Stimulated activated CD4-positive, alpha-beta T cell treated with anti-CD3 and anti-CD28 coated beads, Interleukin-2, amount 100 ng/mL, for 4 hours (primary cell): ENCODE measurements around the gene ZNF444.
A peak's percentile ranks its signal among the peaks of the same experiment; 100 is the strongest.

Source experiments
- DNase-seq: peaks from one replicate; pipeline ENCODE4 v3.0.0-alpha.2; 2020; ENCODE audit warnings: low read depth

The ZNF444 gene

DNA sequence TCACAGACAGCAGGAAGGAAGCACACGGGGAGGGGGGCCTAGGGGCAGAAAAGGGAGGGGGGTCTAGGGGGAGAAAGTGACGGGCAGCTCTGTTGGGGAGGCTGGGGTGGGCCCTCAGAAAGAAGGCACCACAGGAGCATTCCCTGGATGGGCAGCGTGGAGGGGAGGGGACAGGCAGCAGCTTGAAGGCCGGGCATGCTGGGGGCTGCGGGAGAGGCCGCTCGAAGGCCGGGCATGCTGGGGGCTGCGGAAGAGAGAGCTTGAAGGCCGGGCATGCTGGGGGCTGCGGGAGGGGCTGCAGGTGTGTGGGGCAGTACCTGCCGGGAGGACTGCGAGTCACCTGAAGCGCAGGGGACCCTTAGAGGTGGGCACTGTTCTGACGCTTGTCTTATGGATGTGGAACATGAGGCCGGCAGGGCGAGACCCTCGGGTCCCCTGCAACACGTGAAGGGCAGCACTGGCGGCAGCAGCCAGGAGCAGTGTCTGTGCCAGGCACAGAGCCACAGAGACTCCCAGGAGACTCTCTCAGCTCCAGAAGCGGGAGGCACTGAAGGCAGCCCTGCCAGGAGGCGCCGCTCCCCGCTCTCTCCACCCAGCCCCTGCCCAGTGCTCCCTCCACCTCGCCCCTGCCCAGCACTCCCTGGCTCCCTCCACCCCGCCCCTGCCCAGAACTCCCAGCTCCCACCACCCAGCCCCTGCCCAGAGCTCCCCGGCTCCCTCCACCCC lies 33.3 kb upstream of the ZNF444 start:
- no peak for DNase-seq

DNA sequence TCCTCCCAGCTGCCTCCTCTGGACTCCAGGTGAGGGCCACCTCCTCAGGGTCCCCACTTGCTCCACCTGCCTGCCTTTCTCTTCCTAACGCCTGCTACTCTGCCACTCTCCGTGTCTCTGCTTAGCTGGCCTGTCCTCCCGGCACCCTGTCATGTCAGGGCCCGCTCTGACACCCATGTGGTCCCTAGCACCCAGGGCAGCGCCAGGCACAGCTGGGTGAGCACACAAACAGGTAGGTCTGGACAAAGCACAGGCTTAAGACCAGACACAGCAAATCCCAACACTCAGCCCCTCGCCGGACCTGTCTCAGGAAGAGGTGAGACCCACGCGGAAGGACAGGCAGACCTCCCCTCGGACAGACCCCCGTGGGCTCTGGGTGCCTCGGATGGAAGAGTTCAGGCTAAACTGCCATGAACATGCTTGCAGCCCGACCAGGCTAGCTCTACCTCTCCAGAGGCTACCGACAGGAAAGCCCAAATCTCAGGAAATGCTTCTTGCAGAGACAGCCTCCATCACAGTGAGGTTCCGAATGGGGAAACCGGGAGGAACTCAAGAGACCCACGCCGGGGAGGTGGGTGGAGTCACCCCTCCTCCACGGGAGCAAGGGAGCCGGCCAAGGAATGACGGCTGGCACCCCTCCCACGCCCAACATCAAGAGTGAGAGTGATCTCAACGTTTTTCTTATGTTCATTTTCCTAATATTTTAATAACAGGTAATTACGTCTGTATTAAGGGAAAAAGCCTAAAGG lies 32.5 kb upstream of the ZNF444 start:
- no peak for DNase-seq

DNA sequence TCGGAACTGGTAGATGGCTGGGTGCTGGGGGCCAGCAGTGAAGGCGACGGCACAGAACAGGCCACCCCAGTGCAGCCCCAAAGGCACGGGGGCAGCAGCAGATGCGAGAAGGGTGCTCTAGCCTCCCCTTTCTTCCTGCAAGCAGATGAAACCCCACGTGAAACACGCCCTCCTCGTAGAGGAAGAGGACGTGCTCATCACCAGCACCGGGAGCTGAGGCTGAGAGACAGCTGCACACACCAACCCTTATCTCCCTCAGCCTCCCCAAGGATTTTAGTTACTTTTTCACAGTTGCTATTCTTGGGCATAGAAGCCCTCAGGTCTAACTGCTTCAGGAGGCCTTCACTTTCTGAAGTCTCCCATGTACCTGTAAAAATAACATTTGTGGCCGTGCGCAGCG lies 31.9 kb upstream of the ZNF444 start:
- no peak for DNase-seq

DNA sequence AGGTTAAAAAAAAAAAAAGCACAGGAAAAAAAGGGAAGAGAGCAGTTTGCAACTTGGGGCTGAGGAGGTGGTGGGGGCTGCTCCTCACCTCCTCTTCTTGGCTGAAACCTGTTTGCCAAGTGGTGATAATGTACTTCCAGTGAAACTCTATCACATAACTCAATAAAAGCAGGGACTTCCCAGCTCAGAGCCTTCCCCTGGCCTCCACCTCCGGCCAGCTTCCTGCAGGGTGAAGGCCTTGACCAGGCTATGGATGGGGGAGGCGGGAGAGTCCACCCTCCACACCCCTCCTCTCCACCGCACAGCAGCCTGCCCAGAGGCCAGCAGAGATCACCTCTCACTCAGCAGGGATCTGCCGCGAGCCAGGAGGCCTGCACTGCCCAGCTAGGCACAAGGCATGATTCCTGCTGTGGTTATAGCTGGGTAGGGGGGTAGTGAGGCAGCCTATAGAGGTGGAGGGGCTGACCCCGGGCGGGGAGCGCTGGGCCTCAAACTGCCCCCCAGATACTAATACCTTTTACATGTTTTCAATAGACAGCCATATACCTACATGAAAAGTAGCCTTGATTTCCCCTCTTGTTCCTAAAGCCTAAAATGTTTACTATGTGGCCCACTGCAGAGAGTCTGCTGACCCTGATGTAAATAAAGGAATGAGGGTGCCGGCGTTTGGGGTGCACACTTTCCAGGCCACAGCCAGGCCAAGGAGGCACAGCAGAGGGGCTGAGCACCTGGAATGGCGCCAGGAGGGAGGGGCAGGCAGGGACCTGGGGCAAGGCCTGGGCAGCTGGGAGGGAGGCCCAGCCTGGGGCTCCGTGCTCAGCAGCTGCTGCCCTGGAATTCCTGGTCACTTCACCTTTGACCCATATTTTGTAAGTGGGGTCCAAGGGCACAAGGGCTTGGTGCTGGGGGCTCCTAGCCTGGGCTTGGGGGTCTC lies 30.3 kb upstream of the ZNF444 start:
- DNase-seq, result no peak

DNA sequence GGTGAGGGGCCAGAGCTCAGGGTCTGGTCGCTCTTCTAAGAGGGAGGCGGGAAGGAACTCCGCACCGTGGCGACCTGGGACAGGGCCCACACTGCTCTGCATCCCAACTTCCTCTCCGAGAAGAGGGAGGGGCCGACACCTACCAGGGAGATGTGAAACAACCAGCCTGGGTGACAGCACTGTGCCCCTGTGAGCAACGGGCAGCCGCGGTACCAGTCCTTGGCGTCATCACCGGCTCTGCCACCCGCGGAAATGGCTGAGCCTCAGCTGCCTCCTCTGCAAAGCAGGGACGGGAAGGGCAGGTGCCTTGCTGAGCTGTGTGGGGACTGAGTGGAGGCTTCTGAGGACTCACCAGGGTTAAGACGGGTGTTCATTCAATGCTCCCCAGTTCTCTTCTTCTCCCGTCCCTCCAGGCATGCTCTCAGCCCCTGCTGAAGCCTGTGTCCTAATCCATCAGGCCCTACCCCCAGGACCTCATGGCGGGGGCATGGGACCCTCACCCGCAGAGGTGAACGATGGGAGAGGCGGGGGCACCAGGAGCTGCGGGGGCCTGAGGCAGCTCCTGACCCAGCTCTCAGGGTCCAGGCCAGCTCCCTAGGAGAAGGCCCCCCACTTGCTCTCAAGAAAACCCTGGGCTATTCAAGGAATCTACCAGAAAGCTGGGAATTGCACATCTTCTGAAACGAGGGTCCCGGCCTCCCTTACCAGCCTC lies 29.3 kb upstream of the ZNF444 start:
- no peak for DNase-seq

GRCh38 chr19:56112313-56112709 lies 28.8 kb upstream of the ZNF444 start:
- no peak for DNase-seq

DNA sequence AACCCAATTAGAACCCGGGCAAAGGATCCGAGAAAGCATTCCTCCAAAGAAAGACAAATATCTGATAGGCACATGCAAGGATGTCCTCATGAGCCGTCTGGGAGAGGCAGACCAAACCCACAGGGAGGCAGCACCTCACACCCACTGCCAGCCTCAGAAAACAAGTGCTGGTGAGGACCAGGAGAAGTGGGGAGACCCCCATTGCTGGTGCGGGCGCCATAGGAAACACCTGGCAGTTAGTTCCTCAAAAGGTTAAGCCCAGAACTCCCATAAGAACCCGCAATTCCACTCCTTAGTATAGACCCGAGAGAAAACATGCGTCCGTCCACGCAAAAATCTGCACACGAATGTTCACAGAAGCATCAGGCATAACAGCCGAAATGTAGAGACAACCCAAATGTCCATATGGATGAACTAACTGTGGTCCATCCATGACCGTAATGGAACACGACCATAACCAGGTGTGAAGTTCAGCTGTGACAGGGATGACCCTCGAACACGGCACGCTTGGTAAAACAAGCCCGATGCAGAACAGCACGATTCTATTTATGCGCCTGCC lies 27.9 kb upstream of the ZNF444 start:
- no peak for DNase-seq

GRCh38 chr19:56114051-56114777 lies 26.9 kb upstream of the ZNF444 start:
- no peak for DNase-seq

GRCh38 chr19:56114778-56115110 lies 26.3 kb upstream of the ZNF444 start:
- DNase-seq, result no peak

GRCh38 chr19:56115490-56115889 lies 25.6 kb upstream of the ZNF444 start:
- no peak for DNase-seq

- no peak for DNase-seq
Observed at GRCh38 chr19:56116606-56117005, 24.5 kb upstream of the ZNF444 start.

DNA sequence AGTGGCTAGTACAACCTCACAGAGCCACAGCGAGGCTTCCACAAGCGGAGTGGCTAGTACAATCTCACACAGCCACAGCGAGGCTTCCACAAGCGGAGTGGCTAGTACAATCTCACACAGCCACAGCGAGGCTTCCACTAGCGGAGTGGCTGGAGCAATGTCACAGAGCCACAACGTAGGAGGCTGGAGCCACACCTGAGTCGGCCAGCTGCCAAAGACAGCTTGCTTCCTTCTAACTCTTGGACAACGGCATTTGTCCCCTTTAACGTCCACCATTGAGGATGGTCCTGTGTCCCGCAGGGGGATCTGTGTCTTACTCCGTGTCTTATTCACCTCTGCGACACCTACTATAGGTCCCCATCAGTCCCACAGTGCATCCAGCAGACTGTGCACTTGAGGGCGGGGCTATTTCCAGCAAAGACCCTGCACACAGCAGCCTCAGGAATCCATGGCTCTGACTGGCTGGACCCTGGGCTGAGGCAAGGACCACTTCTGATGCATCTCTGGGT lies 23.7 kb upstream of the ZNF444 start:
- no peak for DNase-seq

DNA sequence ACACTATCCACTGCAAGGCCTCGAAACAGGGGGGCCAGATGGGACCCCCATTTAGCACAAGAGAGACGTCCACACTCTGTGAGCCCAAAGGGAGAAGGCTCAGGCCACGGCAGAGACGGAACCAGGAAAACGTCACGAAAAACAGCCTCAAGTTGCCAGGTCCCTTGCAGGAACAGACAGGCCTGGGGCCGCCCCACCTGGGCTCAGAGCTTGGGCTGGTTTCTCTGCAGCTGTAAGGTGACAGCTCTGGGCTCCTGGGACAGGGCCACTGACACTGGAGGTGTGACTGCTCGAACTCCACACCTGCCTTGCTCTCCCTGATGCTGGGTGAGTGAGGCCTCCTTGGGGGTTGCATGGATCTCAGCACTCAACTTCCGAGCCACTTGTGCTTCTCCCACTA lies 23.2 kb upstream of the ZNF444 start:
- DNase-seq, result no peak

GRCh38 chr19:56118666-56119581 lies 22.2 kb upstream of the ZNF444 start:
- DNase-seq, result no peak

- DNase-seq, result no peak
Observed at GRCh38 chr19:56119582-56119978, 21.5 kb upstream of the ZNF444 start.

DNA sequence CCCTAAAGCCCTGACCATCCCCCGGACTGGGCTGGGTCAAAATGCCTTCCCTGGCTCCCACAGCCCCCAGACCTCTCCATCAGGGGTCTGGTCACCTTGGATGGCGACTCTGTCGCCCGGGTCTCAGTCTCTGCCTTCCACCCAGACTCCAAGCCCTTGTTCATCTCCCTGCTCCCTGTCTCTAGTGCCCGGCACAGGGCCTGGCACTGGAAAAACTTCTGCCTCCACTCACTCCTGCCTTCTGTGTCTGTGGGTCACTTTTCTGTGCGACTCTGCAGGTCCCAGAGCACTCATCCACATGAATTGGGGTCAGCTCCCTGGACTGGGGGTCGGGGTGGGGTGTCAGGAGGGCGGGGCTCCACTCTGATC lies 21.1 kb upstream of the ZNF444 start:
- DNase-seq, result no peak

- DNase-seq, result peak; percentile 76
Observed at GRCh38 chr19:56120371-56121179, 20.5 kb upstream of the ZNF444 start.

GRCh38 chr19:56121180-56122167 lies 19.6 kb upstream of the ZNF444 start, which contains the start of gene ZNF787:
ZNF787 (minus strand) TSS chr19:56121295; CDS start chr19:56103217, 18,078 bp downstream.
- DNase-seq, result peak; percentile 96
